HG03095 (cell line): ENCODE results near the gene DBF4.
"Not testable (repeated sequence)": the region's sequence is repeated elsewhere in the genome, so short reads cannot be mapped to it uniquely, and the experiment has no call there.

Experiments
- ATAC-seq: cut with Tn5 transposase; IDR thresholded peaks from one replicate; pipeline ENCODE4 v1.9.1; 2021; ENCODE audit warnings: moderate library complexity; ENCODE audit not compliant: unreplicated experiment

DBF4 gene

GRCh38 chr7:87876040-87876868, at the start of gene DBF4, which contains the start of gene SLC25A40:
Gene DBF4, plus strand, starts transcription at chr7:87876493. Its CDS starts 240 bp downstream, at chr7:87876733.
Gene SLC25A40, minus strand, starts transcription at chr7:87876360. Its CDS starts 17,633 bp downstream, at chr7:87858727.
- ATAC-seq = peak; percentile 88

GRCh38 chr7:87828383-87828782, 47.9 kb upstream of the DBF4 start:
- not testable (repeated sequence) for ATAC-seq

DNA sequence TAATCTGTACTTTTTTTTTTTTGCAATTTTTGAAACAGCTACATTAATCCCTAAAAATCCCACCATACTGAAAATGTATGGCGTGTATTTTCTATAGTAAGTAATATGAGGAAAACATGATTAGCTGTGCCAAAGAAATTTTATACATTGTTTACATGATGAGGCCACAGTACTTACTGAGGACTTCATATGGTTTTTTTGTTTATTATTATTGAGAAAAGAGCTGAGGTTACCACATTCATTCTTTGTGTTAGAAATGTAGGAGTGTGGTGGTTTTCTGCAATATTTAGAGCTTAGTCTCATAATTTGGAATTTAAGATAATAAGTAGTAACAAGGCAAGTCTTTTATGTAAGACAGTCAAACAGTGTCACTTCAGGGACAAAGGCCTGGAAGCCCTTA, 45.2 kb upstream of the DBF4 start:
- ATAC-seq = no peak

- no peak for ATAC-seq
Measured at GRCh38 chr7:87833130-87833529, 43.2 kb upstream of the DBF4 start.

GRCh38 chr7:87837597-87837996, 38.7 kb upstream of the DBF4 start:
- no peak for ATAC-seq

DNA sequence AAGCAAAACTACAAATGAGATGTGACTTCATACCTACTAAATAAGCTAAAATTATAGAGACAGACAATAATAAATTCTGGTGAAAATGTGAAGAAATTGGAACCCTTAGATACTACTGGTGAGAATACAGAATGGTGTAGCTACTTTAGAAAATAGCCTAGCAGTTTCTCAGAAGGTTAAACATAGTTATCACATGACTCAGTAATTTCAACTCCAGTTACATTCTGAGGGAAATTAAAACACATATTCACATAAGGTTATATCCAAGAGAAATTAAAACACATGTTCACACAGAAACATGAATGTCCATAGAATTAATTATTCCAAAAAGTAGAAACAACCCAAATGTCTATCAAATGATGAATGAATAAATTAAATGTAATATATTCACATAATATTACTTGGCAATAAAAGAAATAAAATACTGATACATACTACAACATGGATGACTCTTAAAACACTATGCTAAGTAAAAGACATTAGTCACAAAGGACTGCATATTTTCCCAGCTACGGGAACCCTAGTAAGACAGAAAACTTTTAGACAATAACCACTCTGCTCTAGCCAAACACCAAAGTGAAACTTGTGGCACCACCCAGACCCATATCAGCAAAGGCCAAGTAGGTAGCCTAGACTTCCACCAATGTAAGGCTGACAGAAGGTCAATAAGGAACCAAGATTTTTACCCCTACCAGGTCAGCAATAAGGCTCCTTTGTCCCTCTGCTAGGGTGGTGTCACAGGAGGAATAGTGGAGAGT, 25.3 kb upstream of the DBF4 start:
- no peak for ATAC-seq

GRCh38 chr7:87852306-87852705, 24.0 kb upstream of the DBF4 start:
- ATAC-seq = no peak

GRCh38 chr7:87853237-87853864, 22.9 kb upstream of the DBF4 start:
- ATAC-seq = no peak

GRCh38 chr7:87858417-87859100, 17.7 kb upstream of the DBF4 start:
- ATAC-seq = no peak

DNA sequence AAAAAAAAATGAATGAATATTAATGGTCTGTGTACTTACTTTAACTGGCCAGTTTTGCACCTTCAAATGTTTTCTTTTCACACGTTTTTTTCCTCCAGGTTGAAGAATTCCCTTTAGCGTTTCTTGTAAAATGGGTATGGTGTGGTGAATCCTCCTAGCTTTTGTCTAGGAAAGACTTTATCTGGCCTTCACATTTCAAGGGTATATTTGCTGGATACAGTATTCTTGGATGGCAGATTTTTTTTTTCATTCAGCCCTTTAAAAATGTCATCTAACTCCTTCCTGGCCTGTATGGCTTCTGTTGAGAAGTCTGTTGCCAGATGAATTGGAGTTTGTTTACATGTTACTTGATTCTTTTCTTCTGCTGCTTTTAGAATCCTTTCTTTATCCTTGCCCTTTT, 10.2 kb upstream of the DBF4 start:
- ATAC-seq = no peak

GRCh38 chr7:87866533-87866932, 9.8 kb upstream of the DBF4 start:
- ATAC-seq = not testable (repeated sequence)

DNA sequence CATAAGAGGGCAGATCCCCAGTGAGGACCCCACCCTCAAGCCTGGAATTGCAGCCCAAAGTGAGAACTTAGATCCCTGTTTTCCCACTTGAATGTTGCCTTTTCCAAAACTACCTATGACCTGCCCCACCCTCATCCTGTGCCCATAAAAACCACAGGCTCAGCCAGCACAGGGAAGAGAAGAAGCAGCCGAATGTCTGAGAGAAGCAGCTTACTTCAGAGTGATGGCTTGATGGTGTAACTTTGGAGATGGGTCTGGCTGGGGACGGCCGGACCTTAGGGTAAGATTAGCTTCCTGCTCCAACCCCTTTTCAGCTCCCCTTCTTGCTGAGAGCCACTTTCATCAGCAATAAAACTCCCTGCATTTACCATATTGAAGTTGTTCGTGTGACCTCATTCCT, 5.8 kb upstream of the DBF4 start:
- no peak for ATAC-seq

GRCh38 chr7:87872346-87872745, 3.9 kb upstream of the DBF4 start:
- ATAC-seq = no peak

GRCh38 chr7:87873328-87873727, 3.0 kb upstream of the DBF4 start:
- not testable (repeated sequence) for ATAC-seq

DNA sequence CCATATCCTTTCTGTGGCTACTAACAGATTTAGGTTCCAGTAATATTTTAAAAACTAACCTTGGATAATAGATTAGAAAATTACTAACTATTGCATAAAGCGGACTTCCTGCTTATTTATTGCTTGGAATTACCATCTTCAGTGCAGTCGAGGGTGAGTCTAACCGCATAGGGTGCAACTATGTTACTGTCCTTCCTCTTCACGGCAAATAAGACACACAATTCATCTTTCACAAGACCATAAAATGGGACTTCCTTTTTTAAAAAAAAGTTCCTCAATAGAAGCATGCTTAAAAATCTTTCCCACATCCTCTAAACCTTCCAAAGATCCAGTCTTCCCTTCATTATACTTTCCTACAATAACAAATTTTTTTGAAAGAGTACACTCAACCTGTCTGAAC, 2.2 kb upstream of the DBF4 start:
- ATAC-seq = no peak

- peak; percentile 14 for ATAC-seq
Measured at GRCh38 chr7:87875151-87876039, 898 bp upstream of the DBF4 start.

- no peak for ATAC-seq
Measured at GRCh38 chr7:87876869-87877234, 559 bp downstream of the DBF4 start.

DNA sequence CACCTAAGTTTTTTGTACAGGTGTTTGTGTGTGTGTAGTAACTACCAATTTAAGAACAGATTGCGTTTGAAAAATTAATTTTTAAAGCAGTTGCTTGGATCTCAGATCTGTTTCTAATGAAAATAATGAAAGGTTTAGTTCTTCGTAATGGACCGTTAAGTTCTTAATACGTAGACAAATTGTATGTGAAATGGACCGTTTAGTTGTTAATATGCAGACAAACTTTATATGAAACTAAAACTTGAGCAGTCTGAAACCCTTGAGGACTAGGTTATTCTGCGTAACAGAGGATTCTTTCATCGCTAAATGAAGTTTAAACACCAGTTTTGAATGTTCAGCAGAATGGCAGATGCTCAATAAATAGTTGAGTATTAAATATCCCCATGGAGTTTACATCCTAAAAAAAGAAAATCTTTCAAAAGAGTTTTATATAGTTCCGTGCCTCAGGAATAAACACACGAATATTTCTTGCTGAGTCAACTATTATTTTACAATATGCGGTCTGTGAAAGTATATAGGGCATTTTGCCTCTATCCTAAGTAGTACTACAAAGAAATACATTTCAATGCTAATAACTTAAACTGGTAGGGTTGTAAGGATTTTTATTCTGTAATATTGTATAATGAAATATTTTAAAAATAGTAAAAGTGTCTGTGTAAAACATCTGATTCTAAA, 1.2 kb downstream of the DBF4 start:
- ATAC-seq = no peak

DNA sequence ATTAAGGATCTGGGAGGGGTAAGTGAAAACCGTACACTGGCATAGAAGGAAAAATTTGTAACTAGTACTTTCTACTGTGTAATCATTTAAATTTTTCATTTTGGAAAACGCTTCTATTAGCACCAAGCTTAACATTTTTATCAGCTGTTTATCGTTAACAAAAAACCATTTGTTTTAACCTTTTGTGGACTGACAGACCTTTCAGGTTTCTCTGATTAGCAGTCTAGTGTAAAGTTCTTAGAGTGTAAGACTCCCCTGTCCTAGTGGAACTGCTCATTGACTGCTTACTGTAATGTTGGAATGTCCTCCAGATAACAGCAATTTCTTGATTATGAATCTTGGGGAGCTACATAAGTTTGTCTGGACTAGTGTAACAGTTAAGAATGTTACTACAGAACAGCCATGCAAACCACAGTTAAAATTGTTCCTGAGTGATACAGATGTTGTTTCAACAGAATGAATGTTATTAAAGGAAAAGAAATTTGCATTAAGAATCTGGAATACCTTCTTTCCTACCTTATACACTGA, 2.0 kb downstream of the DBF4 start:
- ATAC-seq = no peak
